HG02588 (cell line): ENCODE measurements around the gene GNPTG.

Source experiments
- ATAC-seq: cut with Tn5 transposase; IDR thresholded peaks from one replicate; pipeline ENCODE4 v1.9.1; 2021; ENCODE audit warnings: mild to moderate bottlenecking, moderate library complexity; ENCODE audit not compliant: unreplicated experiment

GNPTG gene

GRCh38 chr16:1367486-1368174 lies 15.9 kb downstream of the GNPTG start:
- no peak for ATAC-seq

GRCh38 chr16:1371054-1371978 lies 19.6 kb downstream of the GNPTG start:
- ATAC-seq: no peak

GRCh38 chr16:1372292-1372950 lies 20.7 kb downstream of the GNPTG start:
- ATAC-seq: no peak

GRCh38 chr16:1374418-1375297 lies 22.9 kb downstream of the GNPTG start:
- ATAC-seq: no peak

- no peak for ATAC-seq
Observed at GRCh38 chr16:1375298-1375640, 23.5 kb downstream of the GNPTG start.

- ATAC-seq: no peak
Observed at GRCh38 chr16:1375741-1376410, 24.1 kb downstream of the GNPTG start.

GRCh38 chr16:1377406-1378010 lies 25.8 kb downstream of the GNPTG start:
- no peak for ATAC-seq

GRCh38 chr16:1378087-1378803 lies 26.5 kb downstream of the GNPTG start:
- no peak for ATAC-seq

- peak; percentile 33 for ATAC-seq
Observed at GRCh38 chr16:1378804-1379303, 27.1 kb downstream of the GNPTG start.

- ATAC-seq: peak; percentile 40
Observed at GRCh38 chr16:1379304-1380076, 27.8 kb downstream of the GNPTG start.

GRCh38 chr16:1380195-1380594 lies 28.5 kb downstream of the GNPTG start:
- no peak for ATAC-seq

GRCh38 chr16:1381612-1382406 lies 30.1 kb downstream of the GNPTG start:
- ATAC-seq: no peak

GRCh38 chr16:1383556-1383955 lies 31.8 kb downstream of the GNPTG start:
- no peak for ATAC-seq

GRCh38 chr16:1385232-1385631 lies 33.5 kb downstream of the GNPTG start:
- no peak for ATAC-seq

GRCh38 chr16:1387331-1387730 lies 35.6 kb downstream of the GNPTG start:
- ATAC-seq: no peak

GRCh38 chr16:1389762-1390161 lies 38.0 kb downstream of the GNPTG start:
- ATAC-seq: no peak

GRCh38 chr16:1390239-1390779 lies 38.6 kb downstream of the GNPTG start:
- ATAC-seq: no peak
